Measurements from ENCODE around the gene PACRG.

PACRG gene

DNA sequence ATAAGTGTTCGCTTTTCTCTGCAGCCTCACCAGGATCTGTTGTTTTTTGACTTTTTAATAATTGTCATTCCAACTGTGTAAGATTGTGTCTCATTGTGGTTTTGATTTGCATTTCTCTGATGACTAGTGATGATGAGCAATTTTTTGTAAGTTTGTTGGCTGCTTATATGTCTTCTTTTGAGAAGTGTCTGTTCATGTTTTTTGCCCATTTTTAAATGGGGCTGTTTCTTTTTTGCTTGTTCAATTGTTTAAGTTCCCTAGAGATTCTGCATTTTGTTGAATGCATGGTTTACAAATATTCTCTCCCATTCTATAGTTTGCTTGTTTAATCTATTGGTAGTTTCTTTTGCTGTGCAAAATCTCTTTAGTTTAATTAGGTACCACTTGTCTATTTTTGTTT, 295.9 kb downstream of the PACRG start:
- no peak for TF ChIP-seq POLR2A (IDR thresholded peaks at IDR 0.05; ENCODE audit: low read depth, low read length)
- FAIRE-seq (no peak), DNase-seq (ENCODE audit: insufficient read length, low spot score) (no peak)

DNA sequence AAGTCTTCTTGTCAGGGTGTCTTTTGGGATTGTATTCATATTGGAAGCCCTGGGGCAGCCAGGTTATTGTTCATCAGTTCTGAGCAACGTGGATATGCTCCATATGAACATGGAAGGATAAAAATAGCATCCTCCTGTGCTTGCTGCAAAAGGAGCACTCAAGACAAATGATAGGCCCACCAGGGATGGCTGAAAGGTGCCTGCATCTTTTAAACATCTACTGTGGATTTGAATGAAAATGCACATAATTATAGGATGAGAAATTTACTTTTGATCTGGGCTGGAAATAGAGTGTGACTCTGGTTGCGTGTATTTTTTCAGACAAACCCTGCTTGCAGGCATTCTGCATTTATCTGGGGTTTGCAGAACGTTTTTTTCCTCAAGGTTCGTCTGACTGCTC, 299.1 kb downstream of the PACRG start:
- TF ChIP-seq POLR2A (IDR thresholded peaks at IDR 0.05; ENCODE audit: low read depth, low read length) = no peak
- FAIRE-seq (no peak), DNase-seq (ENCODE audit: insufficient read length, low spot score) (no peak)

DNA sequence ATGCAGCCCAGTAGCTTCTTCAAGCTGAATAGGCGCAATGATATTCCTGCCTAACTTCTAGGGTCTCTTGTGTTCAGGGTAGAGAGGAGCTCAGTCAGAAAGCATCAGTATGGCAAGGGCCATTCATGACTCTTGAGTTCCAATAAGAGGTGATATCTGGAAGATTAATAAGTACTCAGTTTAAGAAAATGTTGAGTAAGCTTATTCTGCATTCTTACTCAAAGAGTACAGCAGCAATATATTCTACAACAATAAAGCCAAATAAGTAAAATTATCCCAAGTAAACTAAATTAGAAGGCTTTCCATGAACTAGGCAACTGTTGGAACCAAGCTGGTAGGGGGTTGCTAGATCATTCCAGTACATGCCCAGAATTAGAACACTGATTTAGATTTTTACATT, 303.2 kb downstream of the PACRG start:
- DNase-seq (ENCODE audit: insufficient read length, low spot score) (no peak), FAIRE-seq (no peak)
- TF ChIP-seq POLR2A (IDR thresholded peaks at IDR 0.05; ENCODE audit: low read depth, low read length) = no peak

DNA sequence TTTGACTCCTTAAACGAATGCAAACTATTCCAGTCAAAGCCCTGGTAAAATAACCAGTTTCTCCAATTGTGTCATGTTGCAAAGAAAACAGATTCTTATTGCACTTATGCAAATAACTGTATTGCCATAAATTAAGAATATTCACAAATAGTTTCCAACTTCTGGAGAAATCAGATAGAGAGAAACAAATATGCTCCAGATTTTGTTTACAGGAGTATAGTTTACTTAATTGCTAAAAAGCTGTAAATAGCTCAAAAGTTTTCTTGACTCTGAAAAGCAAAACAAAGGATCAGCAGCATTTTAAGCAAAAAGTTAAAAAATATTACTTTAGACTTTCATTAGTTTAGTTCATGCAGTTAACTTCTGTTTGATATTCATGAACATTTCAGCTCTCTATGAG, 304.2 kb downstream of the PACRG start:
- no peak for TF ChIP-seq POLR2A (IDR thresholded peaks at IDR 0.05; ENCODE audit: low read depth, low read length)
- FAIRE-seq = no peak
- no peak for DNase-seq (ENCODE audit: insufficient read length, low spot score)

DNA sequence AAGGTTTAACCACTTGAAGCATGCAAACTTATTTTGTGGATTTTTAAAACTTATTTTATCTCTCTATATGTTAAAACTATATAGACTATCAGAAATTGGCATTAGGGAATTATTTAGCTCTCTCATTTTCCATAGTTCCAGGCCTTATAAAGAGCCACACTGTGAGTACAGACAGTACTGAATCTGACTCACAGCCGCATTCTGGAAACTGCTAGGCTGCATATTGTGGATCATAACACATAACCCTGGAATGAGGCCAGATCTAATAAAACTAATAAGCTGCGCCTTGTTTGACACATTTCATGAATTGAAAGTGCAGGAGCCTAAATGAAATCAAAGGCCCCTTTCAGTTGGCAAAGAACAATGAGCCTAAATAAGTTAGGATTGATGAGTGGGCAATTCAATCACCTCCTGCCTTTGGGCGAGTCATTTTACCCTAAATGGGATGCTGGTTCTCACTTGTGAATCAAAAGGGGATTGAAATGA, 308.4 kb downstream of the PACRG start:
- FAIRE-seq (no peak), DNase-seq (ENCODE audit: insufficient read length, low spot score) (no peak)
- no peak for TF ChIP-seq POLR2A (IDR thresholded peaks at IDR 0.05; ENCODE audit: low read depth, low read length)

DNA sequence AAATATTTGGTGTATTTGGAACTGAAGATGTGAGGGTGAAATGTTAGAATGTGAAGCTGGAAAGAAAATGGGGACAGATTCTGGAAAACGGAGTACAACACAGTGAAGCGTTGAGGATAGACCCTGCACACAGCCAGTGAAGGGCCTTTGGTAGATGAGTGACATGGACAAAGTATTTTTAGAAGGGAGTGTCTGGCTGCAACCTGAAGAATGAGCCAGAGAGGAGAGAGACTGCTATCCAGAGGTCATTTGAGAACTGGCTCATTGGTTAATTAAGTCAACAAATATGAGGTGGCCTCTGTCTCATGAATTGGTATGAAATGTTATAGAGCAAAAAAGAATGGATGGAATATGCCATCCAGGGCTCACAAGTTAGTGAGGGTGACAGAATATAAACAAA, 310.5 kb downstream of the PACRG start:
- no peak for TF ChIP-seq POLR2A (IDR thresholded peaks at IDR 0.05; ENCODE audit: low read depth, low read length)
- DNase-seq (ENCODE audit: insufficient read length, low spot score) (no peak), FAIRE-seq (no peak)

DNA sequence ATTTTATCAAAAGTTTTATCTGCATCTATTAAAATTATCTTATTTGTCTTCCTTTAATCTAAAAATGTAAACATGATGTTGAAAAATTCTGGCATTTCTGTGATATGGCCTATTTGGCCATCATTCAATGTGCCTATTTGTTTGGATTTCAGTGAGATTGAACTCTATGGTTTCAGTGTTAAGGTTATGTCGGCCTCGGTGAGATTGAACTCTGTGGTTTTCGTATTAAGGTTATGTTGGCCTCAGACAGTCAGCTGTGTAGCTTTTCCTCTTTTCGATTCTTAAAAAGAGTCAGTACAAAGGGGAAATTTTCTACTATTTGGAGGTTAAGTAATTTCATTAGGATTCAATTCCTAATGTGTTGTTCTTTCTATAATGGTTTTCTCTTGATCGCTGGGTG, 320.6 kb downstream of the PACRG start:
- no peak for TF ChIP-seq POLR2A (IDR thresholded peaks at IDR 0.05; ENCODE audit: low read depth, low read length)
- FAIRE-seq = no peak
- no peak for DNase-seq (ENCODE audit: insufficient read length, low spot score)

DNA sequence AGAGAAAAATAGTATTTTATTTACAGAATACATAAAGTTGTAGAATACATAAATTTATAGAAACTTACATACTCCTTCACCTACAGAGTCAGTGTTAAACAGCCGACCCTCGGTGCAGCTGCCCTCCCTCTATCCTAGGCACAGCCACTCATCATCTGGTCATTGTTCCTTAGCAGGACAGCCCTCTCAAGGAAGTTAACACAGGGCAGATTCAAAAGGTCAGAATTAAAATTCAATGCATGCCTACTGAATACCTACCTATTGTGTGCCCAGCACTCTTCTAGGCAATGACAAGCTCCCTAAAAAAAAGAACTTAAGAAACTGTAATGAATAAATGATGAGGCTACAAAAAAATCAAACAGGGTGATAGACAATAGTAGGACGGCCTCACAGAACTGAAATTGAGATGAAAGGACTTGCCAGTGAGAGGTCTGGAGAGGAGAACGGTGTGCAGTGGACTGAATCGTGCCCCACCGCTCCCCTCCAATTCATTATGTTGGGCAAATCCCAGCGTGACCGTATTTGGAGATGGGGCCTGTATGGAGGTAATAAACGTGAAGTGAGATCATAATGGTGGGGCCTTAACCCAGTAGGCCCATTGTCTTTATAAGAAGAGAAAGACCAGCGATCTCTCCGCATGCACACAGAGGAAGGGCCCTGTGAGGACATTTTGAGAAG, 326.0 kb downstream of the PACRG start:
- no peak for TF ChIP-seq POLR2A (IDR thresholded peaks at IDR 0.05; ENCODE audit: low read depth, low read length)
- FAIRE-seq (no peak), DNase-seq (ENCODE audit: insufficient read length, low spot score) (no peak)

DNA sequence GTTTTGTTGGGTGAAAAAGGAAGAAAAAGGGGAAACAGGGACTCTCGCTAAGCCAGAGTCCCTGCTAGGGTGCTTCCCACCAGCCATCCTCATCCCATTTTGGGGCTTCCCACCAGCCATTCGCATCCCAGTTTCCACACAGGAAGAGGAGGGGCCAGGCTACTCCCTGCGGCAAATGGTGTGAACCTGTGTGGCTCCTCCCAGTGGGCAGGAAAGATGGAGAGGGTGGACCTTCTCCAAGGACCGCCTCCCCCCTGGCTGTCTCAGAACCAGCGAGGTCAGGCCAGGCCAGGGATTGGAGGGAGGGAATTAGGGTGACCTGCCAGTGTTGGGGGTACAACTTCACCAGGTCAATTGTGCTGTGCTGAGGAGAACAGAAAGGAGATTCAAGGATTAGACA, 326.9 kb downstream of the PACRG start:
- no peak for FAIRE-seq
- no peak for DNase-seq (ENCODE audit: insufficient read length, low spot score)
- no peak for TF ChIP-seq POLR2A (IDR thresholded peaks at IDR 0.05; ENCODE audit: low read depth, low read length)

DNA sequence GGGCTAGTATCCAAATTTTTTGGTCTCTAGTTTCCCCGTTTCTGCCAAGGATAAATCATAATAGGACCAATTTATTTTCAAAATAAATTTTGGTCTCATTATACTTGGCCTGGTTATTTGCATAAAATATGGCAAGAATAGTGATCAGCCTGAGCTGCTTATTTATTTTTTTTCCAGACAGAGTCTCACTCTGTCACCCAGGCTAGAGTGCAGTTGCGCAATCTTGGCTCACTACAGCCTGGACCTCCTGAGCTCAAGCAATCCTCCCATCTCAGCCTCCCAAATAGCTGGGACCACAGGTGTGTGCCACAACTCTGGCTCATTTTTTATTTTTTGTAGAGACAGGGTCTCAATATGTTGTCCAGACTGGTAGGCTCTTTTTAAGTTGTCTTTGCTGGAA, 329.5 kb downstream of the PACRG start:
- TF ChIP-seq POLR2A (IDR thresholded peaks at IDR 0.05; ENCODE audit: low read depth, low read length) = no peak
- DNase-seq (ENCODE audit: insufficient read length, low spot score) = no peak
- FAIRE-seq = no peak

DNA sequence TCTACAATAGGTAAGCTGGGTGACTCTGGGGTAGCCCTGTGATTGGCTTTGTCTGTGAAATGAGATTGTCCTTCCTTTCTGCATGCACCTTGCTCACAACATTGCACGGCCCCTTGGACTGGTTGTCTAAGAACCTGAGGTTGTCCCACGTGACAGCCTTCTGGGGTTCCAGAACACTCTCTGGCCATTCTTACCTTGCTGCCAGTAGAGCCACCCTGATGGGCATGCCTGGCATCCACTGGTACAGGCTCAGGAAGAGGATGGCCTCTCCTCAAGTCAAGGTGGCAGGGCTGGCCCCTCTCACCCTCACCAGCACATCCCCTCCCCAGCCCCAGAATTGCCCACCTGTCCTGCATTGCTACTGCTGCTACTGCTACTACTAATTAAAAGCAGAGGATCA, 335.0 kb downstream of the PACRG start:
- FAIRE-seq (no peak), DNase-seq (ENCODE audit: insufficient read length, low spot score) (no peak)
- no peak for TF ChIP-seq POLR2A (IDR thresholded peaks at IDR 0.05; ENCODE audit: low read depth, low read length)

DNA sequence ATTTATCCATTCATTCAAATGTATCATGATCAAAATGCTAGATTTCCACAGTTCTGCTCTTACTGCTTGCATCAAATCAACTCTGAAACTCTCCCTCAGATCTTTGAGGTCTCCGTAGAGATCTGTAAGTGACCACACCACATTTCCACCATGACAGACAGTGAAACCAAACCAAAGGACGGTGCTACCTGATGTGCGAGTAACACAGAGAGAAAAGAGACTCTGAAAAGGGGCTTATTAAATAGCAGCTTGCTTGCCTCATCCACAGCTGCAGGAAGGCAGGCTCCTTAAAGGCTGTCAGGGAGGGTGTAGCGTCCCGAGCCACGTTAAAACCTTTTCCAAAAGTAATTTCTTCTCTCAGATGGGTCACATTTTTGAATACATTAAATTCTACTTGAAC, 335.8 kb downstream of the PACRG start:
- FAIRE-seq (no peak), DNase-seq (ENCODE audit: insufficient read length, low spot score) (no peak)
- TF ChIP-seq POLR2A (IDR thresholded peaks at IDR 0.05; ENCODE audit: low read depth, low read length) = no peak

DNA sequence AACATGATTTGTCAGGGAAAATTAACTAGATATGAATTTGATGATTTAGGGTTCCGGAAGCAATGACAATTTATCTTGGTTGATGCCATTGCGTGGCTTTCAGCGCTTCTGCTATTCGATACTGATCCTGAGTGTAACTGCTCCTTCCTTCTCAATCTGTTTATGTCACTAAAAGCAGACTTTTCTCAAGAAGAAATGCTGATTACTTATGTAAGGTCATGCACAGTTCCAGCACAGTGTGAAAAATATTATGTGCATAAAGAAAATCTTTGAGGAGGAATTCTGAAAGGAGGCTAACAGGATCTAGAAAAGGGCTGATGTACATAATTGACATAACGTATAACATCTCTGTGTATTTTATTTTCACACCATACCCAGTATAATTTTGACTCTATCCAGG, 336.6 kb downstream of the PACRG start:
- FAIRE-seq (no peak), DNase-seq (ENCODE audit: insufficient read length, low spot score) (no peak)
- no peak for TF ChIP-seq POLR2A (IDR thresholded peaks at IDR 0.05; ENCODE audit: low read depth, low read length)

DNA sequence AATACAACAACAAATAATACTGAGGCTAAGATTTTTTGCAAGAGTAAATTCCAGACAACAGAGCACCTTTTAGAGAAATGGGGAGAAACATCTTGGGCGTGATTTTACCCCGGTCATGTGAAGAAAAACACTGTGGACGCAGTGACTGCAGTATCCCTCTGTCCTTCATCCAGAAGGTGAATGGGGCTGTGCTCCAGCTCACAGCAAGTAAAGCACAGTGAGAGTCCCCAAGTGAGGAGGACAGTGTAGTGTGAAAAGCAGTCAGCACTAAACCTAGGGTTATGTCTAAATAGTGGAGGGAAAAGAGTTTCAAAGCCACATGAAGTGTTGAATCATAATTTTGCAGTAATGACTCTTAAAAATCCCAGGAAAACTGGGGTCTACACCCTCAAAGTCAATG, 338.4 kb downstream of the PACRG start:
- DNase-seq (ENCODE audit: insufficient read length, low spot score) (no peak), FAIRE-seq (no peak)
- no peak for TF ChIP-seq POLR2A (IDR thresholded peaks at IDR 0.05; ENCODE audit: low read depth, low read length)

DNA sequence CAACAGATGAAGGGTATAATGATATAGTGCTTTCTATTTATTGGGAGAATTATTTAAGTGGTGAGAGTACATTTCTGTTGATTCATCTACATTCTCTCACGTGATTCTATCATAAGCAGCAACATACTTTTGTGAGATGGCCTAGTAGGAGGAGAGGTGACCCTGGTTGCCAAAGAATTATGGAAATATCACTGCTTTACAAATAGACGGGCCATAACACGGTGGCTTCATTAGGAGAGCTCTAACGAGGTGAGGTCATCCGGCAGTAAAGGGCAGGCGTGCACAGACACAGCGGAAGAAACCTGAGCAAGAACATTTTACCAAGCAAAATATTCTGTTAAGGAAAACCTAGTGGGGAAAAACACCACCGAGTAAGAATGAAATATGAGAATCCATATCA, 349.4 kb downstream of the PACRG start:
- DNase-seq (ENCODE audit: insufficient read length, low spot score) = no peak
- TF ChIP-seq POLR2A (IDR thresholded peaks at IDR 0.05; ENCODE audit: low read depth, low read length) = no peak
- no peak for FAIRE-seq

DNA sequence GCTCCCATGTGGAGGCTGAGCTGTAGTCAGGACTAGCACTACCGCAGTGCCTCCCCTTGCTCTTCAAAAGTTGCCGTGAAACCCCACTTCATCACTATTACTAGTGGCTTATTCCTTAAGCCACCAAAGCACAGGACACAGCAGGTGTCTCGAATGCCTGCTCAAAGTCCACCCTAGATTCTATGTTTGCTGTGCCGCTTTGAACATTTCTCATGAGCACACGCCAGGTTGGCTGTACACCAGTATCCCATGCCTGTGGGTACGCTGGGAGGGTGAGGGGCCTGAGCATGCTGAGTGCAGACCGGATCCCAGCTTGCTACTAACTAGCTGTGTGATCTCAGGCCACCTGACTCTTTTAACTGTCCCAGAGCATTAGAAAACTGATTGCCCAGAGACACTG, 350.9 kb downstream of the PACRG start:
- FAIRE-seq (no peak), DNase-seq (ENCODE audit: insufficient read length, low spot score) (no peak)
- TF ChIP-seq POLR2A (IDR thresholded peaks at IDR 0.05; ENCODE audit: low read depth, low read length) = no peak

All from H54 (cell line).